GM12872 (cell line): ENCODE data around the gene FGGY.

Source experiments
- TF ChIP-seq, protein P1 (sequence below): IDR thresholded peaks from 3 replicates; pipeline ENCODE4 v1.5.1; 2011; ENCODE audit warnings: low read depth, mild to moderate bottlenecking, low read length, moderate library complexity; ENCODE audit not compliant: insufficient read depth

Gene FGGY

GRCh38 chr1:59444520-59444919 lies 147.6 kb downstream of the FGGY start:
- TF ChIP-seq, protein P1, sequence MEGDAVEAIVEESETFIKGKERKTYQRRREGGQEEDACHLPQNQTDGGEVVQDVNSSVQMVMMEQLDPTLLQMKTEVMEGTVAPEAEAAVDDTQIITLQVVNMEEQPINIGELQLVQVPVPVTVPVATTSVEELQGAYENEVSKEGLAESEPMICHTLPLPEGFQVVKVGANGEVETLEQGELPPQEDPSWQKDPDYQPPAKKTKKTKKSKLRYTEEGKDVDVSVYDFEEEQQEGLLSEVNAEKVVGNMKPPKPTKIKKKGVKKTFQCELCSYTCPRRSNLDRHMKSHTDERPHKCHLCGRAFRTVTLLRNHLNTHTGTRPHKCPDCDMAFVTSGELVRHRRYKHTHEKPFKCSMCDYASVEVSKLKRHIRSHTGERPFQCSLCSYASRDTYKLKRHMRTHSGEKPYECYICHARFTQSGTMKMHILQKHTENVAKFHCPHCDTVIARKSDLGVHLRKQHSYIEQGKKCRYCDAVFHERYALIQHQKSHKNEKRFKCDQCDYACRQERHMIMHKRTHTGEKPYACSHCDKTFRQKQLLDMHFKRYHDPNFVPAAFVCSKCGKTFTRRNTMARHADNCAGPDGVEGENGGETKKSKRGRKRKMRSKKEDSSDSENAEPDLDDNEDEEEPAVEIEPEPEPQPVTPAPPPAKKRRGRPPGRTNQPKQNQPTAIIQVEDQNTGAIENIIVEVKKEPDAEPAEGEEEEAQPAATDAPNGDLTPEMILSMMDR: no peak

DNA sequence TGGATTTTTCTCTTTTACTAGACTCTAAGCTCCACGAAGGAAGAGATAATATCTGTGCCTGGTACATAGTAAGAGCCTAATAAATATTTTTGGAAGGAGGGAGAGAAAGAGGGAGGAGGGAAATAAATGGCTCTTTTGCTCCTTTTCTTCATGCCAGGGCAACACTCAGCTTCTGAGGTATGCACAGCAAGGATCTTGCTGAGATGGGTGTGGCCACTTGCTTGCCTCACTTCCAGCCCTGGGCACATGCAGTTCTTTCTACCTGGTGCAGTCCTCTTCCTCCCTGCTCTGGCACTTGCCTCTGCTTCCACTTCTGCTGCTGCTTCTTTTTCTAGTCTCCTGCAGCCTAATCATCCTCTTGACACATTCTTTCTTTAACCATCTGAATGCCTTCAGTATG lies 148.1 kb downstream of the FGGY start:
- TF ChIP-seq, protein P1: no peak

- TF ChIP-seq, protein P1: no peak
Observed at GRCh38 chr1:59446257-59446901, 149.5 kb downstream of the FGGY start.

- TF ChIP-seq, protein P1: no peak
Observed at GRCh38 chr1:59452026-59452425, 155.1 kb downstream of the FGGY start.

DNA sequence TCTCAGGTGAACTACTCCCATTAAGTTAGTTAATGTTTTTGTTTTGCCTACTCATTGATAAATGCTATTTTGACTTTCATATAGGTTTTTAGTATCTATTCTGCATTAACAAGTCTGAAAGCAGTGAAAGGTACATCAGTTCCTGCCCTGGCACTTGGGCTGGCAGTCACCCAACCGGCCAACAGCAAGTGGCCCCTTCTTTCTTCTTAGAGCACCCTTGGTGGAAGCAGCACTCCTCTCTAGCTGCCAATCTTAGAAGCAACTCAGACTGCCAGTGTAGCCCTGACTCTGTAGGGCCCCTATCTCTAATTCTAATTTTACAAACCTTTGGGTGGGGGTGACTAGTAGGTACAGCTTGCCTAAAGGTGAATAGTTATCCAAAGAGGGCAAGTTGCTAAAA lies 155.7 kb downstream of the FGGY start:
- TF ChIP-seq, protein P1: no peak

- TF ChIP-seq, protein P1: no peak
Observed at GRCh38 chr1:59453297-59453968, 156.5 kb downstream of the FGGY start.

- TF ChIP-seq, protein P1: no peak
Observed at GRCh38 chr1:59455206-59455605, 158.3 kb downstream of the FGGY start.
